Right cardiac atrium (tissue), 5 donors: Measurements from ENCODE around the gene URGCP. TPM values are rescaled to one million over a fixed set of nuclear protein-coding genes. Genes with fewer than 3 reads are reported as not detected.
"Not testable (repeated sequence)": the region's sequence is repeated elsewhere in the genome, so short reads cannot be mapped to it uniquely, and the experiment has no call there.

Experiments
- ATAC-seq, 2 donors: fragments of 200-7000 bp; cut with Tn5 transposase; one replicate each; pipeline versions ENCODE4 v1.8.0 to v1.9.1; 2020; ENCODE audit warnings: moderate library complexity in 2 of 2, mild to moderate bottlenecking in 1 of 2
- DNase-seq, 3 donors: peaks; one replicate each; pipeline ENCODE4 v3.0.0-alpha.2; 2020
- H3K27ac ChIP-seq: one replicate; pipeline ENCODE4 v1.5.1; 2013; ENCODE audit warnings: mild to moderate bottlenecking, low read length, control low read depth, moderate library complexity
- H3K27me3 ChIP-seq: one replicate; pipeline ENCODE4 v1.6.1; 2013; ENCODE audit not compliant: control insufficient read depth, insufficient read depth
- H3K4me1 ChIP-seq: one replicate; pipeline ENCODE4 v1.6.1; 2013; ENCODE audit warnings: low read length; ENCODE audit not compliant: control insufficient read depth, insufficient read depth
- H3K4me3 ChIP-seq: one replicate; pipeline ENCODE4 v1.5.1; 2013; ENCODE audit warnings: low read length, control low read depth
- H3K9me3 ChIP-seq: one replicate; pipeline ENCODE4 v1.6.1; 2013; ENCODE audit warnings: low read length; ENCODE audit not compliant: control insufficient read depth
- WGBS: extraction: QIAGEN DNeasy Blood & Tissue Kit; methylation state at CpG from one replicate; pipeline ENCODE4 v1.1.7; 2013; 5-methylcytosine and 5-hydroxymethylcytosine counted together
- intact Hi-C, 4 donors: fragments of 100-400 bp; cut with DNase I; formaldehyde crosslinking; loops; one replicate each; pipeline versions ENCODE4 v1.11.0 to v1.14.0; 2022 to 2023
- polyA plus RNA-seq: library from polyadenylated mRNA; stranded (reverse); fragments of 200-250 nt; gene quantifications from one replicate; pipeline ENCODE4 v1.2.3, GENCODE V29; 2013
- total RNA-seq, 4 donors: library from RNA; stranded (reverse); fragmentation: NEBNext Ultra II Directional; extraction: Animal tissue kit (Norgen Biotek cat#: 25700); gene quantifications; one replicate each; pipeline ENCODE4 v1.2.1, GENCODE V29; 2021
- donor health status: healthy with polysubstance abuse.
- donor health status: DM: no; HTN: yes; CAD: no.
- donor health status: DM: no; HTN: no; CAD: no.
- donor health status: DM: no; HTN: yes; CAD: no; lungs with severe emphysema.
- donor health status: DM: yes; HTN: yes; CAD: no.

Gene URGCP
- total and polyA plus RNA-seq, 5 donors, result 26.5 to 43.6 (median 38.2) TPM

DNA sequence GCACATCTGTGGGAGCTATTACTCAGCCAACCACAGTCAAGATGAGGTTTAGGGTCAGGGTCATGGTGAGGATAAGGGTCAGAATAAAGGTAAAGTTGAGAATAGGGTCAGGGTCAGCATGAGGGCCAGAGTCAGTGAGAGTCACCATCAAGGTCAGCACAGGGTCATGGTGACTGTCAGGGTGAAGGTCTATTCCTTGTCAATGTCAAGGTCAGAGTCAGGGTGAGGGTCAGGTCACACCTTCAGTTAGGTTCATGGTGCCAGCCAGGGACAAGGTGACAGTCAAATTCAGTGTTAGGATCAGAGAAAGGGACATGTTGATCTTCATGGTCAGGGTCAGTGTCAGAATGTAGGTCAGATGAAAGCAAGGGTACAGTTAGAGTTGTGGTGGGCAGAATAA lies 51.2 kb downstream of the URGCP start:
- DNase-seq, result no peak
- Histone ChIP-seq H3K9me3 (peaks cover 2% of the 10 kb centered on the region), H3K4me3 (no peak overlapping the region), H3K27me3 (no peaks in the 10 kb centered on the region), H3K4me1 (no peaks in the 10 kb centered on the region), H3K27ac (no peak overlapping the region)
- no peak for ATAC-seq
- intact Hi-C loops, result no loop called here

DNA sequence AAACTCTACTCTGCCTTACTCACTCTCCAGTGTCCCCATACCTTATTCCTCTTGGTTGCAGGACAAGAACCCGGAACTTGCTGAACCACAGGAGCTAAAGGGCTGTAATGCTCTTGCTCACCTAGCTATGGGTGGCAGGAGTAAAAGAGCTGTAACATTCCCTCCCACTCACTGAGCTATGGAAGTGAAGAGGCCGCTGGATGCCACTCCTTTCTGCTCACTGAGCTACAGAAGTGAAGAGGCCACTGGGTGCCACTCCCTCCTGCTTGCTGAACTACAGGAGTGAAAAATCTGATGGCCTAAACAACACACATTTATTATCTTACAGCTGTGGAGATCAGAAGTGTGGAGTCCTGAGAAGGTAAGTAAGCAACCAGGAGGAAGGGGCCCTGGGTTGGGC lies 54.6 kb downstream of the URGCP start:
- H3K27me3 ChIP-seq, result no peaks in the 10 kb centered on the region
- no peak overlapping the region for H3K27ac ChIP-seq
- no peak for DNase-seq
- peaks cover 2% of the 10 kb centered on the region for H3K9me3 ChIP-seq
- no peak overlapping the region for H3K4me3 ChIP-seq
- no peak for ATAC-seq
- H3K4me1 ChIP-seq, result no peaks in the 10 kb centered on the region
- intact Hi-C loops, result no loop called here
- WGBS, result 86% methylated on average over 2 of the region's 2 CpGs

DNA sequence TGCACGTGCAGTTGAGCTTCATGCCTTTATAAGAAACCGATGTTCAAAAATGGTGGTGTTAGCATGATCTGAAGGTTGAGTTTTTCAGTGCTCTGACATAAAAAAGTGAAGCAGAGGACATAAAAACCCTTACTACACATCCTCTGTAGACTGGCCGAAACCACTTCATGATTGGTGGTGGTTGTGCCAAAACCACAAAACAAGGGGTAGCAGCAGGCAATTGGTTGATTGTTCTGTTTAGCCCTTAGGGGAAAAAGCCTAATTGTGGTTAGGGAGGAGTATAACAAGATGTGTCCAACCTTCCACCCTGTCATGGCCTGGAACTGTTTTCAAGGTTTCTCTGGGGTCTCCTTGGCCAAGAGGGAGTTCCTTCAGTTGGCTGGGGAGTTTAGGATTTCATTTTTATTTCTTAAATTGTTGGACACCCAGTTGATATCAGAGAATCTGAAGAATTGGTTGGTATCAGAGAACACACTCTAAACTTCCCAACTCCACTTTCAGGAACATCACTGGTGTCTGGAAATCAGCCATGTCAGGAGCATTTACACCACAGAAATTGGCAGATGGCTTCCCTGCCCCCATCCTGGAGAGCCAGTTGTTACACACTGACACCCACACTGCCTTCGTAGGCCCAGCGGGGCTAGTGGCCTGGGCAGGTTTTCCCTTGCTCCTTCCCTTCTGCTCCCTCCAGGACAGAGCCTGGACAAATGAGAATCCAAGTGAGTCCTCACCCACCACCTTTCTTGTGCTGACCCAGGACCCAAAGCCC lies 55.9 kb downstream of the URGCP start:
- no peak overlapping the region for H3K4me3 ChIP-seq
- 90% methylated on average over 5 of the region's 5 CpGs for WGBS
- H3K9me3 ChIP-seq, result peaks cover 2% of the 10 kb centered on the region

DNA sequence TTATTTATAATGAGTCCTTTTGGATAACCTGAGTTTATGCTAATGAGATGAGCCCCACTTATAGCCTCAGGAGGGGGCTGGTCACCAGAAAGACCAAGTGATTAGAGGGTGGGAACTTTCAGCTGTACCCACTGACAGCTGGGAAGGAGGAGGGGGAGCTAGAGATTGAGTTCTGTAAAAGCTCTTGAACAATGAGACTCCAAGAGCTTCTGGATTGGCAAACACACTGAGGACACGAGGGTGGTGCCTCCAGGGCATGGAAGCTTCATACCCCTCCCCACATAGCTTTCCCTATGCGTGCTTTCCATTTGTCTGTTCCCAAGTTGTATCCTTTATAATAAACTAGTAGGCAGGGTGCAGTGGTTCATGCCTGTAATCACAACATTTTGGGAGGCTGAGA lies 57.3 kb downstream of the URGCP start:
- intact Hi-C loops, result loop anchor here in 1 of 4 donors (10.0 kb wide), 1 partner anchor 274 kb away; no protein-coding TSS in a partner anchor
- H3K4me1 ChIP-seq, result no peaks in the 10 kb centered on the region
- no peak overlapping the region for H3K27ac ChIP-seq
- 59% methylated on average over 2 of the region's 2 CpGs for WGBS
- no peak overlapping the region for H3K4me3 ChIP-seq
- DNase-seq (no peak), ATAC-seq (no peak)
- H3K27me3 ChIP-seq, result no peaks in the 10 kb centered on the region
- peaks cover 2% of the 10 kb centered on the region for H3K9me3 ChIP-seq

More for the DNA sequence above, 55.9 kb downstream of the URGCP start:
- Histone ChIP-seq H3K27ac (no peak overlapping the region), H3K4me1 (no peaks in the 10 kb centered on the region), H3K27me3 (no peaks in the 10 kb centered on the region)
- intact Hi-C loops, result no loop called here
- DNase-seq (no peak), ATAC-seq (no peak)

DNA sequence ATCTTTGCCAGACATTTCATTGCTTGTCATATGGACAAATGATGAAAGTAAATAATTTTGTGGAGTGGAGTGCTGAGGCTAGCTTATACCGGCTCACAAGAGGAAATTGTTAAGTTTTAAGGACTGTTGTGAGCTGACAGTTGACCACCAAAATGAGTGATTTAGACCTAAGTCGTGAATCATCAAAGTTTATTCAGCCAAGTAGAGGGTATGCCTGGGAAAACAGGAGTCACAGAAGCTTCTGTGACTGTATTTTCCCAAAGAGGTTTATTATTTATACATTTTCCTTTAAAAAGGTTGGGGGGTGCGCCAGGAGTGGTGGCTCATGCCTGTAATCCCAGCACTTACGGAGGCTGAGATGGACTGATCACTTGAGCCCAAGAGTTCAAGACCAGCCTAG lies 58.9 kb downstream of the URGCP start:
- 71% methylated on average over 4 of the region's 4 CpGs for WGBS
- no peak overlapping the region for H3K27ac ChIP-seq
- no peak for ATAC-seq
- intact Hi-C loops, result loop anchor here in 1 of 4 donors (10.0 kb wide), 1 partner anchor 273 kb away; no protein-coding TSS in a partner anchor
- no peaks in the 10 kb centered on the region for H3K4me1 ChIP-seq
- no peaks in the 10 kb centered on the region for H3K27me3 ChIP-seq
- H3K9me3 ChIP-seq, result peaks cover 2% of the 10 kb centered on the region
- no peak overlapping the region for H3K4me3 ChIP-seq
- no peak for DNase-seq

DNA sequence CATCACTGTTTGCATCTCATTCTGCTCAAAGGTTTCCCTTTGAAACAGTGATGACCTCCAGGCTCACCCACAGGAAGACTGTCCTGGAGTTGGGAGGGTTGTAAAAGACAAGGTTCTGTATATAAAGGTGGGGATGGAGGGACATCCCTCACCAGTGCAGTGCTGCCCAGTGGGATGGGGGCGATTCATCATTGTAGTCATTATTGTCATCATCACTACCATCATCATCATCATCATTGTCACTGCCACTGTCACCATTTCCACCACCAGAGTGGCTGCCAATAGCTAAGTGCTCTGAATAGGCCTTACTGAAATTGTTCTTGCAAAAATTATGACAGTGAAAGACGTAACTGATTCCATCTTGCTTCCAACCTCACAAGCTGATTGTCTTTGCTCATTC lies 61.7 kb downstream of the URGCP start:
- Histone ChIP-seq H3K4me1 (no peaks in the 10 kb centered on the region), H3K27me3 (no peaks in the 10 kb centered on the region), H3K9me3 (no peaks in the 10 kb centered on the region), H3K4me3 (no peak overlapping the region), H3K27ac (no peak overlapping the region)
- no peak for DNase-seq
- 79% methylated on average over 2 of the region's 2 CpGs for WGBS
- intact Hi-C loops, result loop anchor here in 1 of 4 donors (10.0 kb wide), 1 partner anchor 270 kb away; no protein-coding TSS in a partner anchor
- ATAC-seq, result no peak

DNA sequence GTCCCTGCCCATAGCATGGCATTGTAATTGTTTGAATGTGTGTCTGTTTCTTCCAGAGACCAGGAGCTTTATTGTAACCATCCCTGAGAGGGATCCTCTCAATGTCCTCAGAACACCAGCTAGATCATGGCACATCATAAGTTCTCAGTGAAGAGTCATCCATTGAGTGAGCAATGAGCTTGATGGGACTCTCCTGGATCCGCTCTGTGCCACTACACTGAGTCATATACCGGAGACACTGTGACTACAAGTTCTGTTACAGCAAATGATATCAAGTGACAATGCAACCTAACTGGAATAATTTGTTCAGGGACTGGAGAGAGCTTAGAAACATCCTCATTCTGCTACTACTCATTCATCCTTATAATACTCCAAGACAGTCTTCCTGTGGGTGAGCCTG lies 62.1 kb downstream of the URGCP start:
- intact Hi-C loops, result loop anchor here in 1 of 4 donors (10.0 kb wide), 1 partner anchor 269 kb away; no protein-coding TSS in a partner anchor
- ATAC-seq (no peak), DNase-seq (no peak)
- H3K4me1 ChIP-seq, result no peaks in the 10 kb centered on the region
- no peaks in the 10 kb centered on the region for H3K9me3 ChIP-seq
- no peak overlapping the region for H3K4me3 ChIP-seq
- H3K27ac ChIP-seq, result no peak overlapping the region
- H3K27me3 ChIP-seq, result no peaks in the 10 kb centered on the region
- WGBS, result 98% methylated on average over 2 of the region's 2 CpGs

DNA sequence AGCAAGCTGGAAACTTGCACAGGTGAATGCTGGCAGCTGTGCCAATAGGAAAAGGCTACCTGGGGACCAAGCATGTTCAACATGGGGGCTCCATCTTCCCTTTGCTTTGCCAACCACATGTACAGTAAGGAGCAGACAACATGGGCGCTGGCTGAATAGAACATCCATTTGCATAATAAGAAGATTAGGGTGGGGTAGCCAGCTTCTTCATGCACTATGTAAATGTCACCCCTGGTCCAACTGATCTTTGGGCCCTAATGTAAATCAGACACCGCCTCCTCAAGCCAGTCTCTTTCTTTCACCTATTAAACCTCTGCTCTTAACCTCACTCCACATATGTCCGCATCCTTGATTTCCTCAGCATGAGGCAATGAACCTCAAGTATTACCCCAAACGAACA lies 63.1 kb downstream of the URGCP start:
- DNase-seq, result no peak
- intact Hi-C loops, result loop anchor here in 1 of 4 donors (10.0 kb wide), 1 partner anchor 268 kb away; no protein-coding TSS in a partner anchor
- no peak overlapping the region for H3K27ac ChIP-seq
- H3K27me3 ChIP-seq, result no peaks in the 10 kb centered on the region
- ATAC-seq, result no peak
- H3K4me3 ChIP-seq, result no peak overlapping the region
- H3K4me1 ChIP-seq, result no peaks in the 10 kb centered on the region
- 90% methylated on average over 4 of the region's 4 CpGs for WGBS
- no peaks in the 10 kb centered on the region for H3K9me3 ChIP-seq

DNA sequence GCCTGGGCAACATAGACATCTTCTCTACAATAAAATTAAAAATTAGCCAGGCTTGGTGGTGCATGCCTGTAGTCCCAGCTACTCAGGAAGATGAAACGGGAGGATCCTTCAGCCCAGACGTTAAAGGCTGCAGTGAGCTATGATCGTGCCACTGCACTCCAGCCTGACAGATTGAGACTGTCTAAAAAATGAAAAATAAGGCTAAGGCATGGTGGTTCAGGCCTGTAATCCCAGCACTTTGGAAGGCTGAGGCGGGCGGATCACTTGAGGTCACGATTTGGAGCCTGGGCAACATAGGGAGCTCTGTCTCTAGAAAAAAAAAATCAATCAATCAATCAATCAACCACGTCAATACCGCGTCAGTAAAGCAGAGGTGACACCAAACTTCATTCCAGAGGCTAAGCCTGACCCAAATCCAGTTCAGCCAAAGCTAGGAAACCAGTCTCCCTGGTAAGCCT lies 68.2 kb downstream of the URGCP start:
- Histone ChIP-seq H3K27me3 (no peaks in the 10 kb centered on the region), H3K9me3 (no peaks in the 10 kb centered on the region), H3K4me1 (no peaks in the 10 kb centered on the region), H3K27ac (peak overlapping the region; percentile 59), H3K4me3 (no peak overlapping the region)
- DNase-seq (no peak), ATAC-seq (peak; percentile 14 to 24)
- WGBS, result 79% methylated on average over 9 of the region's 9 CpGs
- intact Hi-C loops, result loop anchor here in 2 of 4 donors (5.0 to 10.0 kb wide), 3 partner anchors 113 to 893 kb away; partner anchors contain the start of genes COA1 (in 1 of the 2) and STK17A (in 1 of the 2)

DNA sequence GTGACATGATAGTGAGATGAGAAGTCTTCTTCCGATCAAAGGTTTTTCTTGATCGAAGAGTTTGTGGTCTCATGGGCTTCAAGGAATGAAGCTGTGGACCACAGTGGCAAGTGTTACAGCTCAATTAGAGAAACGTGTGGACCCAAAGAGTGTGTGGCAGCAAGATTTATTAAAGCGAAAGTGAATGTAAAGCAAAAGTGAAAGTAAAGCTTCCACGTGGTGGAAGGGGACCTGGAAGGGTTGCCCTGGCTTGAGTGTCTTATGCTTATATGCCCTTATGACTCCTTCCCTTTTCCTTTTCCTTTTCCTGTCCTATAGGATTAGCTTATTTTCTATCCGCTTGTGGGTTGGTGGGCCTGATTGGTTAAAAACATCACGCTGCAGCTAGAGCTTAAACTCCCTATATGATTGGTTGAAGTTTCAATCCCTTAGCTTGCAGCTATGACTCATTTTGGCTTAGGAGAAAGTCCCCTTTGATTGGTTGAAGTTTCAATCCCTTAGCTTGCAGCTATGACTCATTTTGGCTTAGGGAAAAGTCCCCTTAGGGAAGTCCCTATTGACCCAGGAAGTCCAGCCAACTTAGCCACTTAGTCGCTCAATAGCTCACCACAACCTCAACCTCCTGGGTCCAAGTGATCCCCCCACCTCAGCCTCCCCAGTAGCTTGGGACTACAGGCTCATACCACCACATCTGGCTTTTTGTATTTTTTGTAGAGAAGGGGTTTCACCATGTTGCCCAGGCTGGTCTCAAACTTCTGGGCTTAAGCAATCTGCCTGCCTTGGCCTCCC lies 71.7 kb downstream of the URGCP start:
- H3K9me3 ChIP-seq, result no peaks in the 10 kb centered on the region
- H3K4me1 ChIP-seq, result no peaks in the 10 kb centered on the region
- intact Hi-C loops, result loop anchor here in 2 of 4 donors (5.0 to 10.0 kb wide), 3 partner anchors 110 to 890 kb away; partner anchors contain the start of genes COA1 (in 1 of the 2) and STK17A (in 1 of the 2)
- no peak overlapping the region for H3K27ac ChIP-seq
- no peak overlapping the region for H3K4me3 ChIP-seq
- ATAC-seq, result peak in 1 of 2 donors; percentile 15
- H3K27me3 ChIP-seq, result no peaks in the 10 kb centered on the region
- WGBS, result 69% methylated on average over 8 of the region's 8 CpGs
- no peak for DNase-seq

DNA sequence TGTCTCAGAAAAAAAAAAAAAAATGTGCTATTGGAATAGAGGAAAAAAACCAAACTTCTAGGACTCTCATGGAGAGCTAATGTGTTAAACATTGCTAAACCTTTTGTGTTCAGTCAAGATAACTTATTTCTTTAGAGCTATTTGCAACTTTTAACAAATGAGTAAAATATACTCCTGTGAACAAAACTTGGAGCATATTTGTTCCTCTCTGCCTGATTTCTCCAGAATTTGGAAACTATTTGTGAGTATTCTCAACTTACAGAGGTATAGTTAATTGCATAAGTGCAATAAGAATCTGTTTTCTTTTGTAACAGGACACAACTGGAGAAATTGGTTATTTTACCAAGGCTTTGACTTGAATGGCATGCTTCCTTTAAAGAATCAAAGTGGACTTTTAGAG lies 75.5 kb downstream of the URGCP start:
- not testable (repeated sequence) for H3K4me3 ChIP-seq, H3K27me3 ChIP-seq

More for the DNA sequence above, 75.5 kb downstream of the URGCP start:
- not testable (repeated sequence) for DNase-seq, H3K9me3 ChIP-seq, ATAC-seq, H3K4me1 ChIP-seq, H3K27ac ChIP-seq
- intact Hi-C loops, result loop anchor here in 1 of 4 donors (10.0 kb wide), 2 partner anchors 106 to 886 kb away; partner anchors contain the start of gene COA1
